GM12878 (cell line): ENCODE data around the gene ALDH1L1. TPM values are rescaled to one million over a fixed set of nuclear protein-coding genes. Genes with fewer than 3 reads are reported as not detected.

Experiments used
- ATAC-seq: fragments of 200-7000 bp; cut with Tn5 transposase; 3 replicates; pipeline ENCODE4 v1.9.1; 2020; ENCODE audit warnings: mild to moderate bottlenecking, moderate library complexity
- BruUV-seq: library from RNA; stranded (reverse); fragments of 400-500 nt; replicated peaks from 2 replicates; lab custom pipeline; 2021; lab: Mats Ljungman, UMichigan
- CTCF ChIA-PET: fragments of 300-600 bp; sonication (Branson Sonifier 250); formaldehyde crosslinking; extraction: SDS; loops from one replicate; lab custom pipeline; 2021; ENCODE audit warnings: inconsistent platforms; lab: Yijun Ruan, JAX
- POLR2A ChIA-PET: fragments of 350-600 bp; formaldehyde crosslinking; extraction: SDS; loops from one replicate; lab custom pipeline; 2021; ENCODE audit warnings: inconsistent platforms; lab: Charles Lee
- RAD21 ChIA-PET: fragments of 300-600 bp; sonication (Branson Sonifier 250); formaldehyde crosslinking; loops from one replicate; lab custom pipeline; 2023; ENCODE audit warnings: antibody characterized with exemption; ENCODE audit not compliant: unreplicated experiment; lab: Charles Lee
- SMC1A ChIA-PET: fragments of 300-600 bp; sonication (Branson Sonifier 250); formaldehyde crosslinking; loops from one replicate; lab custom pipeline; 2023; ENCODE audit not compliant: unreplicated experiment, uncharacterized antibody; lab: Charles Lee
- DNase-seq: peaks from one replicate; pipeline ENCODE4 v3.0.0-alpha.2; 2011; ENCODE audit warnings: low read depth, low spot score
- FAIRE-seq: peaks from 3 replicates; lab custom pipeline; 2011; peaks lifted over from hg19 to GRCh38; lab: Jason Lieb, UNC
- H2AFZ ChIP-seq: 2 replicates; pipeline ENCODE4 v1.6.0; 2011; ENCODE audit warnings: low read depth, low read length, control low read depth; ENCODE audit not compliant: control insufficient read depth
- H3K27ac ChIP-seq: 2 replicates; pipeline ENCODE4 v1.5.1; 2011; ENCODE audit warnings: control low read depth; ENCODE audit not compliant: control insufficient read depth, insufficient read depth
- H3K27me3 ChIP-seq, 2 experiments: replicated peaks in 1 of 2; 2 replicates each; pipeline versions ENCODE4 v1.6.0 to v1.6.1; 2011; ENCODE audit warnings: low read length in 1 of 2; ENCODE audit not compliant: control insufficient read depth in 2 of 2, insufficient read depth in 2 of 2
- H3K36me3 ChIP-seq, 2 experiments: 2 replicates each; pipeline ENCODE4 v1.5.1; 2011; ENCODE audit warnings: low read length in 1 of 2; ENCODE audit not compliant: control insufficient read depth in 2 of 2, insufficient read depth in 2 of 2
- H3K4me1 ChIP-seq: 2 replicates; pipeline ENCODE4 v1.6.1; 2011; ENCODE audit warnings: mild to moderate bottlenecking, low read length, moderate library complexity, mixed read lengths; ENCODE audit not compliant: control insufficient read depth, insufficient read depth
- H3K4me2 ChIP-seq: 2 replicates; pipeline ENCODE4 v1.6.0; 2011; ENCODE audit warnings: control low read depth; ENCODE audit not compliant: control insufficient read depth, insufficient read depth
- H3K4me3 ChIP-seq: fragments of 200-600 bp; sonication (generic); 2 replicates; pipeline ENCODE4 v1.5.1; 2016
- H3K79me2 ChIP-seq: 2 replicates; pipeline ENCODE4 v1.6.0; 2011; ENCODE audit warnings: low read length; ENCODE audit not compliant: control insufficient read depth, insufficient read depth
- H3K9ac ChIP-seq: 2 replicates; pipeline ENCODE4 v1.8.0; 2011; ENCODE audit warnings: low read length, control low read depth, mixed read lengths; ENCODE audit not compliant: control insufficient read depth, insufficient read depth
- H3K9me3 ChIP-seq: replicated peaks from 3 replicates; pipeline ENCODE4 v1.5.1; 2011; ENCODE audit warnings: mild to moderate bottlenecking, low read length; ENCODE audit not compliant: control insufficient read depth, insufficient read depth
- H4K20me1 ChIP-seq: 2 replicates; pipeline ENCODE4 v1.6.0; 2011; ENCODE audit not compliant: control insufficient read depth, insufficient read depth
- ATF2 ChIP-seq: IDR thresholded peaks from 2 replicates; pipeline ENCODE4 v1.6.1; 2012; ENCODE audit warnings: low read length, inconsistent platforms
- DPF2 ChIP-seq: fragments of 450-650 bp; IDR thresholded peaks from 2 replicates; pipeline ENCODE4 v1.6.1; 2017; ENCODE audit warnings: mild to moderate bottlenecking
- IRF4 ChIP-seq: IDR thresholded peaks from 2 replicates; pipeline ENCODE4 v1.6.1; 2011; ENCODE audit warnings: low read depth, low read length
- KAT2A ChIP-seq: conservative IDR thresholded peaks from 2 replicates; pipeline ENCODE4 v1.6.1; 2011; ENCODE audit warnings: low read depth, low read length; ENCODE audit not compliant: control insufficient read depth
- MYB ChIP-seq: fragments of 150-350 bp; IDR thresholded peaks from 2 replicates; pipeline ENCODE4 v1.6.1; 2014; ENCODE audit warnings: mild to moderate bottlenecking, low read depth, low read length, borderline replicate concordance
- MYC ChIP-seq: IDR thresholded peaks from 2 replicates; pipeline ENCODE4 v1.6.1; 2011; ENCODE audit warnings: mild to moderate bottlenecking, low read length, moderate library complexity, inconsistent platforms; ENCODE audit not compliant: insufficient read depth, insufficient replicate concordance, insufficient read length, severe bottlenecking
- NFXL1 ChIP-seq: fragments of 450-650 bp; IDR thresholded peaks from 2 replicates; pipeline ENCODE4 v1.6.1; 2017; ENCODE audit warnings: antibody characterized with exemption, mild to moderate bottlenecking, borderline replicate concordance
- NFYA ChIP-seq: IDR thresholded peaks from 2 replicates; pipeline ENCODE4 v1.6.1; 2011; ENCODE audit warnings: low read depth, mild to moderate bottlenecking, low read length, improper control_type of control experiment, borderline replicate concordance
- STAT1 ChIP-seq: fragments of 450-650 bp; conservative IDR thresholded peaks from 2 replicates; pipeline ENCODE4 v1.6.1; 2014; ENCODE audit warnings: antibody characterized with exemption, mild to moderate bottlenecking
- ZNF24 ChIP-seq: fragments of 450-650 bp; IDR thresholded peaks from 2 replicates; pipeline ENCODE4 v1.6.1; 2017; ENCODE audit warnings: antibody characterized with exemption, mild to moderate bottlenecking
- WGBS: methylation state at CpG from one replicate; pipeline ENCODE4 v1.1.6; 2016; ENCODE audit warnings: low lambda C conversion rate; ENCODE audit not compliant: insufficient replicate concordance, insufficient coverage; ENCODE audit errors: missing lambda C conversion rate; 5-methylcytosine and 5-hydroxymethylcytosine counted together
- in situ Hi-C: fragments of 300-500 bp; cut with MboI; formaldehyde crosslinking; loops from 9 replicates; pipeline ENCODE4 v1.14.3; 2018; ENCODE audit warnings: mixed read lengths
- intact Hi-C: fragments of 100-400 bp; cut with micrococcal nuclease; formaldehyde crosslinking; loops from one replicate; pipeline ENCODE4 v1.14.2; 2022; ENCODE audit not compliant: unreplicated experiment
- polyA plus RNA-seq, 11 experiments: library from polyadenylated mRNA; depleted of rRNA in 4 of 11; unstranded in 6 of 11; stranded (reverse) in 5 of 11; fragments of >200 nt; fragmentation: Nextera tagmentation in 4 of 11; fragmentation: Illumina TruSeq in 1 of 11; extraction: Ambion mirVana in 4 of 11; extraction: Trizol in 1 of 11; gene quantifications; 1 replicate in 1 of 11; 2 replicates in 10 of 11; pipeline versions ENCODE4 v1.2.1 to v1.2.3, GENCODE V29; 2011 to 2016; ENCODE audit warnings: inconsistent platforms in 2 of 11, missing spikeins in 2 of 11, low read depth in 1 of 11
- total RNA-seq, 4 experiments: library from RNA; depleted of rRNA in 3 of 4; stranded (reverse); fragments of >200 nt in 3 of 4; fragmentation: Illumina TruSeq in 1 of 4; extraction: Trizol in 1 of 4; gene quantifications; 2 replicates each; pipeline versions ENCODE4 v1.2.1 to v1.2.3, GENCODE V29; 2013 to 2021
- TF ChIP-seq, protein P1 (sequence below): IDR thresholded peaks from 2 replicates; pipeline ENCODE4 v1.6.1; 2012; ENCODE audit warnings: improper control_type of control experiment, low read depth, low read length; ENCODE audit not compliant: insufficient replicate concordance
- TF ChIP-seq, protein P2 (sequence below): IDR thresholded peaks from 2 replicates; pipeline ENCODE4 v1.6.1; 2012; ENCODE audit warnings: low read depth, low read length, improper control_type of control experiment

The ALDH1L1 gene
- total and polyA plus RNA-seq, 10 of the 15 experiments (the other 5 are each of a cell fraction or from before 2014, with no cell fraction given): 0.04 to 18.2 (median 0.45) TPM

DNA sequence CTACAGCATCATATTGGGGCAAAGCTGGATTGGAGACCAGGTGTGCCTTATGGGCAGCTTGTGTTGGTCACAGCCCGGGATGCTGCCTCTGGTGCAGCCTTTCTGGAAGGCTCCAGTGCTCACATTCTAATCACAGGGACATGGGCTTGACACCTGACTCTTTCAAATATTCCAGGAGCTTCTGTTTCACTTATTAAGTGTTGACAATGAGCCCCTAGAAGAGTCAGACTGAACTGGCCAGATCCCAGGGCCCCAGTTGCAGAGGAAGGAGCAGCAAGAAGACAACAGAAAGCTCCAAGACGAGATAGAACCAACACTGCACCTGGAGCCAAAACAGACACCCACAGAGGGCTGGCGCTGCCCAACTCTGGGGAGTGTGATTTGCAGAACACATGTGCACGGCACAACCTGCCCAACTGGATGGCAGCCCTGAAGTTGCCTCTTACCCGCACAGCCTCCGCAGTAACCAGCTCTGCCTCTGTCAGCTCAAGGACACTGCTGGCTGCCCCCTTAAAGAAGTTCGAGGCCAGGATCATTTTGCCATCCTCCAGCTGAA, 30.3 kb downstream of the ALDH1L1 start (continued):
- TF ChIP-seq, protein P1, sequence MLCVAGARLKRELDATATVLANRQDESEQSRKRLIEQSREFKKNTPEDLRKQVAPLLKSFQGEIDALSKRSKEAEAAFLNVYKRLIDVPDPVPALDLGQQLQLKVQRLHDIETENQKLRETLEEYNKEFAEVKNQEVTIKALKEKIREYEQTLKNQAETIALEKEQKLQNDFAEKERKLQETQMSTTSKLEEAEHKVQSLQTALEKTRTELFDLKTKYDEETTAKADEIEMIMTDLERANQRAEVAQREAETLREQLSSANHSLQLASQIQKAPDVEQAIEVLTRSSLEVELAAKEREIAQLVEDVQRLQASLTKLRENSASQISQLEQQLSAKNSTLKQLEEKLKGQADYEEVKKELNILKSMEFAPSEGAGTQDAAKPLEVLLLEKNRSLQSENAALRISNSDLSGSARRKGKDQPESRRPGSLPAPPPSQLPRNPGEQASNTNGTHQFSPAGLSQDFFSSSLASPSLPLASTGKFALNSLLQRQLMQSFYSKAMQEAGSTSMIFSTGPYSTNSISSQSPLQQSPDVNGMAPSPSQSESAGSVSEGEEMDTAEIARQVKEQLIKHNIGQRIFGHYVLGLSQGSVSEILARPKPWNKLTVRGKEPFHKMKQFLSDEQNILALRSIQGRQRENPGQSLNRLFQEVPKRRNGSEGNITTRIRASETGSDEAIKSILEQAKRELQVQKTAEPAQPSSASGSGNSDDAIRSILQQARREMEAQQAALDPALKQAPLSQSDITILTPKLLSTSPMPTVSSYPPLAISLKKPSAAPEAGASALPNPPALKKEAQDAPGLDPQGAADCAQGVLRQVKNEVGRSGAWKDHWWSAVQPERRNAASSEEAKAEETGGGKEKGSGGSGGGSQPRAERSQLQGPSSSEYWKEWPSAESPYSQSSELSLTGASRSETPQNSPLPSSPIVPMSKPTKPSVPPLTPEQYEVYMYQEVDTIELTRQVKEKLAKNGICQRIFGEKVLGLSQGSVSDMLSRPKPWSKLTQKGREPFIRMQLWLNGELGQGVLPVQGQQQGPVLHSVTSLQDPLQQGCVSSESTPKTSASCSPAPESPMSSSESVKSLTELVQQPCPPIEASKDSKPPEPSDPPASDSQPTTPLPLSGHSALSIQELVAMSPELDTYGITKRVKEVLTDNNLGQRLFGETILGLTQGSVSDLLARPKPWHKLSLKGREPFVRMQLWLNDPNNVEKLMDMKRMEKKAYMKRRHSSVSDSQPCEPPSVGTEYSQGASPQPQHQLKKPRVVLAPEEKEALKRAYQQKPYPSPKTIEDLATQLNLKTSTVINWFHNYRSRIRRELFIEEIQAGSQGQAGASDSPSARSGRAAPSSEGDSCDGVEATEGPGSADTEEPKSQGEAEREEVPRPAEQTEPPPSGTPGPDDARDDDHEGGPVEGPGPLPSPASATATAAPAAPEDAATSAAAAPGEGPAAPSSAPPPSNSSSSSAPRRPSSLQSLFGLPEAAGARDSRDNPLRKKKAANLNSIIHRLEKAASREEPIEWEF: no peak
- TF ChIP-seq ATF2: no peak

DNA sequence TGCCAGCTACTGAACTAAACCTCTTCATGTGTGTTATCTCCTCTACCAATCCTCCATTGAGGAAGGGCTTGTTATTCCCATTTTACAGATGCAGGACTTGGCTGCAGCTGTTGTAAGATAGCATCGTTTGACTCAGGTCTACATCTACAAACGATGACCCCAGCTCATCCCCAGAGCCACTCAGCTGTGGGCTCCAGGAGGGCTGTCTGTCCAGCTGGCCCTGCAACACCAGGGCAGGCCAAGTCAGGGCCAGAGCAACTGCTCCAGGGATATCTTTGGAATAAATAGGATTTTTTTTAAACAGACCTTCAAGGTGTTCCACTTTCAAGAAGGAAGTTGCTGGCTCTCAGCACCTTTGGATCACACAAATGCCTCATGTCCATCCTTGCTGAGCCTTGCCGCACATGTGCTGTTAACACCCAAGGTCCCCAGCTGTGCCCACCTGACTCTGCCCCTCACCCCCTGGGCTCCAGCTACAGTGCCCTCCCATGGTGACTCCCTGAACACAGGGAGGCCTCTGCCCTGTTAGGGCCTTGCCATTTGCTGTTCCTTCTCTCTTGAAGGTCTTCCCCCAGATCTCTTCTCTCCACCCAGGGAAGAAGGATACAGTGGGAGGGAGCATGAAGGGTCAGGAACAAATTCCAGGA, 31.0 kb downstream of the ALDH1L1 start:
- FAIRE-seq (no peak), DNase-seq (no peak), ATAC-seq (no peak)
- POLR2A ChIA-PET: no interaction called here
- WGBS: 64% methylated on average over 3 of the region's 3 CpGs
- Histone ChIP-seq H3K9ac (no peak overlapping the region), H3K4me3 (no peak overlapping the region), H4K20me1 (no peaks in the 10 kb centered on the region; the same call in 1 of the 2 replicates), H3K27ac (no peak overlapping the region), H3K4me2 (no peak overlapping the region), H3K79me2 (no peaks in the 10 kb centered on the region), H3K4me1 (no peaks in the 10 kb centered on the region), H3K9me3 (no peaks in the 10 kb centered on the region), H2AFZ (no peak overlapping the region), H3K27me3 (no peaks in the 10 kb centered on the region; a peak in 1 of 4 replicates), H3K36me3 (no peaks in the 10 kb centered on the region)
- intact Hi-C loops: no loop called here
- CTCF ChIA-PET: no interaction called here
- no TSS peak for BruUV-seq
- in situ Hi-C loops: no loop called here
- RAD21 ChIA-PET: no interaction called here
- SMC1A ChIA-PET: no interaction called here
- TF ChIP-seq NFXL1: no peak
- no peak for TF ChIP-seq KAT2A
- TF ChIP-seq MYB: no peak
- TF ChIP-seq STAT1: no peak
- TF ChIP-seq IRF4: no peak
- TF ChIP-seq DPF2: no peak
- TF ChIP-seq MYC: no peak
- TF ChIP-seq ZNF24: no peak
- TF ChIP-seq NFYA: no peak
- TF ChIP-seq, protein P2, sequence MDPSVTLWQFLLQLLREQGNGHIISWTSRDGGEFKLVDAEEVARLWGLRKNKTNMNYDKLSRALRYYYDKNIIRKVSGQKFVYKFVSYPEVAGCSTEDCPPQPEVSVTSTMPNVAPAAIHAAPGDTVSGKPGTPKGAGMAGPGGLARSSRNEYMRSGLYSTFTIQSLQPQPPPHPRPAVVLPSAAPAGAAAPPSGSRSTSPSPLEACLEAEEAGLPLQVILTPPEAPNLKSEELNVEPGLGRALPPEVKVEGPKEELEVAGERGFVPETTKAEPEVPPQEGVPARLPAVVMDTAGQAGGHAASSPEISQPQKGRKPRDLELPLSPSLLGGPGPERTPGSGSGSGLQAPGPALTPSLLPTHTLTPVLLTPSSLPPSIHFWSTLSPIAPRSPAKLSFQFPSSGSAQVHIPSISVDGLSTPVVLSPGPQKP: no peak
